ENCODE data around the gene ACE. TPM values are rescaled to one million over a fixed set of nuclear protein-coding genes. Genes with fewer than 3 reads are reported as not detected.

ACE gene
- total RNA-seq, 1 donor from 2014 or later, result 2.6 TPM

GRCh38 chr17:63503341-63503705 lies 26.5 kb downstream of the ACE start:
- H3K27ac Mint-ChIP-seq, result no peak overlapping the region
- TF ChIP-seq, protein P1, sequence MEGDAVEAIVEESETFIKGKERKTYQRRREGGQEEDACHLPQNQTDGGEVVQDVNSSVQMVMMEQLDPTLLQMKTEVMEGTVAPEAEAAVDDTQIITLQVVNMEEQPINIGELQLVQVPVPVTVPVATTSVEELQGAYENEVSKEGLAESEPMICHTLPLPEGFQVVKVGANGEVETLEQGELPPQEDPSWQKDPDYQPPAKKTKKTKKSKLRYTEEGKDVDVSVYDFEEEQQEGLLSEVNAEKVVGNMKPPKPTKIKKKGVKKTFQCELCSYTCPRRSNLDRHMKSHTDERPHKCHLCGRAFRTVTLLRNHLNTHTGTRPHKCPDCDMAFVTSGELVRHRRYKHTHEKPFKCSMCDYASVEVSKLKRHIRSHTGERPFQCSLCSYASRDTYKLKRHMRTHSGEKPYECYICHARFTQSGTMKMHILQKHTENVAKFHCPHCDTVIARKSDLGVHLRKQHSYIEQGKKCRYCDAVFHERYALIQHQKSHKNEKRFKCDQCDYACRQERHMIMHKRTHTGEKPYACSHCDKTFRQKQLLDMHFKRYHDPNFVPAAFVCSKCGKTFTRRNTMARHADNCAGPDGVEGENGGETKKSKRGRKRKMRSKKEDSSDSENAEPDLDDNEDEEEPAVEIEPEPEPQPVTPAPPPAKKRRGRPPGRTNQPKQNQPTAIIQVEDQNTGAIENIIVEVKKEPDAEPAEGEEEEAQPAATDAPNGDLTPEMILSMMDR (IDR thresholded peaks at IDR 0.05; ENCODE audit: unreplicated experiment), result no peak
- peaks cover 5% of the 10 kb centered on the region for H3K9me3 Mint-ChIP-seq
- peaks cover 11% of the 10 kb centered on the region for H3K4me1 Mint-ChIP-seq
- peaks cover 72% of the 10 kb centered on the region for H3K27me3 Mint-ChIP-seq (ENCODE audit: low read depth)
- H3K4me3 Mint-ChIP-seq, result no peak overlapping the region
- no peaks in the 10 kb centered on the region for H3K36me3 Mint-ChIP-seq
- DNase-seq (ENCODE audit: low spot score in 2 of 2, unreplicated experiment in 2 of 2), result no peak

- H3K27me3 Mint-ChIP-seq (ENCODE audit: low read depth), result peaks cover 74% of the 10 kb centered on the region
- DNase-seq (ENCODE audit: low spot score in 2 of 2, unreplicated experiment in 2 of 2), result no peak
- peaks cover 11% of the 10 kb centered on the region for H3K4me1 Mint-ChIP-seq
- TF ChIP-seq, protein P1 (IDR thresholded peaks at IDR 0.05; ENCODE audit: unreplicated experiment), result no peak
- peaks cover 5% of the 10 kb centered on the region for H3K9me3 Mint-ChIP-seq
- no peaks in the 10 kb centered on the region for H3K36me3 Mint-ChIP-seq
- no peak overlapping the region for H3K4me3 Mint-ChIP-seq
- H3K27ac Mint-ChIP-seq, result no peak overlapping the region
Observed at GRCh38 chr17:63504261-63504660, 27.4 kb downstream of the ACE start.

GRCh38 chr17:63505341-63505740 lies 28.5 kb downstream of the ACE start:
- Mint-ChIP-seq H3K4me3 (no peak overlapping the region), H3K36me3 (no peaks in the 10 kb centered on the region), H3K27ac (no peak overlapping the region), H3K9me3 (peaks cover 5% of the 10 kb centered on the region), H3K27me3 (ENCODE audit: low read depth) (peaks cover 79% of the 10 kb centered on the region), H3K4me1 (peaks cover 11% of the 10 kb centered on the region)
- no peak for DNase-seq (ENCODE audit: low spot score in 2 of 2, unreplicated experiment in 2 of 2)
- TF ChIP-seq, protein P1 (IDR thresholded peaks at IDR 0.05; ENCODE audit: unreplicated experiment), result no peak

- H3K4me1 Mint-ChIP-seq, result peaks cover 11% of the 10 kb centered on the region
- H3K36me3 Mint-ChIP-seq, result no peaks in the 10 kb centered on the region
- H3K27ac Mint-ChIP-seq, result no peak overlapping the region
- TF ChIP-seq, protein P1 (IDR thresholded peaks at IDR 0.05; ENCODE audit: unreplicated experiment), result no peak
- H3K27me3 Mint-ChIP-seq (ENCODE audit: low read depth), result peaks cover 67% of the 10 kb centered on the region
- H3K9me3 Mint-ChIP-seq, result peaks cover 5% of the 10 kb centered on the region
- no peak overlapping the region for H3K4me3 Mint-ChIP-seq
- DNase-seq (ENCODE audit: low spot score in 2 of 2, unreplicated experiment in 2 of 2), result no peak
Observed at GRCh38 chr17:63506627-63507026, 29.8 kb downstream of the ACE start.

- H3K9me3 Mint-ChIP-seq, result no peaks in the 10 kb centered on the region
- H3K27me3 Mint-ChIP-seq (ENCODE audit: low read depth), result peaks cover 55% of the 10 kb centered on the region
- H3K27ac Mint-ChIP-seq, result no peak overlapping the region
- no peak for DNase-seq (ENCODE audit: low spot score in 2 of 2, unreplicated experiment in 2 of 2)
- H3K36me3 Mint-ChIP-seq, result no peaks in the 10 kb centered on the region
- TF ChIP-seq, protein P1 (IDR thresholded peaks at IDR 0.05; ENCODE audit: unreplicated experiment), result no peak
- H3K4me3 Mint-ChIP-seq, result no peak overlapping the region
- H3K4me1 Mint-ChIP-seq, result no peaks in the 10 kb centered on the region
Observed at GRCh38 chr17:63511331-63511730, 34.5 kb downstream of the ACE start.

DNA sequence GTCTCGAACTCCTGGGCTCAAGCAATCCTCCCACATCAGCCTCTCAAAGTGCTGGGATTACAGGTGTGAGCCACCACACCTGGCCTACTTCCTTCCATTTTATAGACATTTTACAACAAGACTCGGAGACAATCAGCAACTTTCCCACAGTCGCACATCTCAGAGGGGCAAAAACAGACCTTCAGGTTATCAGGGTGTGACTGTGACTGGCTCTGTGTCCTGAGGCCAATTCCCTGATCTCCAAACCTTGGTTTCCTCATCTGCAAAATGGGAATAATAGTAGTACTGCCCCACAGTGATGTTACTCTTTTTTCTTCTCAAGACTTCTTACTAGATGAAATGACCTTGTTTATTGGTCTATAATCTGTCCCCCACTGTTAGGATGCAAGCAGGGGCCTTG lies 35.5 kb downstream of the ACE start:
- Mint-ChIP-seq H3K27me3 (ENCODE audit: low read depth) (peaks cover 53% of the 10 kb centered on the region), H3K4me1 (no peaks in the 10 kb centered on the region), H3K27ac (no peak overlapping the region), H3K9me3 (no peaks in the 10 kb centered on the region), H3K36me3 (no peaks in the 10 kb centered on the region), H3K4me3 (no peak overlapping the region)
- DNase-seq (ENCODE audit: low spot score in 2 of 2, unreplicated experiment in 2 of 2), result no peak
- TF ChIP-seq, protein P1 (IDR thresholded peaks at IDR 0.05; ENCODE audit: unreplicated experiment), result no peak

Data from mesothelial cell of epicardium (in vitro differentiated cells).